ENCODE measurements around the gene EYA2.

The EYA2 gene

DNA sequence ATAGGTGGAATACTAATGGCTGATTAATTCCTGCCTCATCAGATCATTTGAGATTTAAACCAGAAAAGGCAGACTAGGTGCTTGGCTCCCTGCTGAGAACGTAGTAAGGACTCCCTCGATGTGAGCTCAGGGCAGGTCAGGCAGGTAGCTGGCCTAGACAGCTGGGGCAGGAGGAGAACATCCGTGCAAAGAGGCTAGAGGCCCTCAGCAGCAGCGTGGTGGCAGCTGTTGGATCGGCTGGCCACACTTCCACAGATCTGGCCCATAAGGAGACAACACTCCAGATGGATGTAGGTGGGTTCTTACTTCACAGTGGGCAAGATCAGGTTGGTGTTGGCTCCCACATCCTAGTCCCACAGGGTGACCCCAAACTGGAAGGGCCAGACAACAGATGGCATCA lies 38.5 kb downstream of the EYA2 start:
- no peak for DNase-seq (ENCODE audit: low spot score)

DNA sequence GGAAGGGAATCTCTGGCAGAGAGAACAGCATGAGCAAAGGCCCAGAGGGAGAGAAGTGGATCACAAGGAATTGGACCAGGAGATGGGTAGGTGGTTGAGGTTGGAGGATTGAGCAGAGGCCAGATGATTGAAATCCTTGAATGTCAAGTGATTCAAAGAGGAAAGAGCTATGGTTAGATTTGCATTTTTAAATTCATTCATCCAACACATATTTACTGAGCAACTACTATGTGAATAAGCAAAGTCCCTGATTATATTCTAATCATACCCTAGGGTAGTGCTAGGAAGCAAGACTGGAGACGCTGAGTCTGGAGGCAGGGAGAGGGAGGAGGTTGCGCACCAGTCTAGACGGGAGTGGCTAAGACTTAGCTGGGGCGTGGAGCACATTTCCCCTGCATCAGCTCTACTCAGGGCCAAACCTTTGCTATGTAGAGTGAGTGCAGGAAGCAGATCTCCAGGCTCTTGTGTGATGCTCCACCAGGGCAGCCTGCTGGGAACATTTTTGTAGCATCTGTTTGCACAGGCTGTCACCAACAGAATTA lies 40.2 kb downstream of the EYA2 start:
- DNase-seq (ENCODE audit: low spot score), result no peak

DNA sequence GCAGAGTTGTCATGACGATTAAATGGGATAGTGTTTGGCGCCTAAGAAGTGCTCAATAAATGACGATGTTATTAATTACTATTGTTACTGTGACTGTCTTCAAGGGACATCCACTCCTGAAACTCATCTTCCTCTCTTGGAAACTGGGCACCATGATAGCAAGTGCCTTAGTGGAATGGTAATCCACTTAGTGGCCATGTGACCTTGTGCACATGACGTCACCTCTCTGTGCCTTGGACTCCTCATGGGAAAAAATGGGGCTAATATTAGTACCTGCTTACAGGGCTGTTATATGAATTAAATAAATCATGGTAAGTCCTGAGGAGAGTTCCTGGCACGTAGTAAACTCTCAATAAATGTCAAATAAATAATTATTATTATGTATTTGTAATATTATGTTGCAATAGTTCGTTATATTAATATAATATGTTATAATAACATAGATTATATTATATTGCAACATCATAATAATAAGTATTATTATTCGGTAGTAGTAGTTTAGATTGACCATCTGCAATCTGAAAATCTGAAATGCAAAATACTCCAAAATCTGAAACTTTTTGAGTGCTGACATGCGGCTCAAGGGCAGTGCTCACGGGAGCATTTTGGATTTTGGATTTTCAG lies 40.9 kb downstream of the EYA2 start:
- no peak for DNase-seq (ENCODE audit: low spot score)

DNA sequence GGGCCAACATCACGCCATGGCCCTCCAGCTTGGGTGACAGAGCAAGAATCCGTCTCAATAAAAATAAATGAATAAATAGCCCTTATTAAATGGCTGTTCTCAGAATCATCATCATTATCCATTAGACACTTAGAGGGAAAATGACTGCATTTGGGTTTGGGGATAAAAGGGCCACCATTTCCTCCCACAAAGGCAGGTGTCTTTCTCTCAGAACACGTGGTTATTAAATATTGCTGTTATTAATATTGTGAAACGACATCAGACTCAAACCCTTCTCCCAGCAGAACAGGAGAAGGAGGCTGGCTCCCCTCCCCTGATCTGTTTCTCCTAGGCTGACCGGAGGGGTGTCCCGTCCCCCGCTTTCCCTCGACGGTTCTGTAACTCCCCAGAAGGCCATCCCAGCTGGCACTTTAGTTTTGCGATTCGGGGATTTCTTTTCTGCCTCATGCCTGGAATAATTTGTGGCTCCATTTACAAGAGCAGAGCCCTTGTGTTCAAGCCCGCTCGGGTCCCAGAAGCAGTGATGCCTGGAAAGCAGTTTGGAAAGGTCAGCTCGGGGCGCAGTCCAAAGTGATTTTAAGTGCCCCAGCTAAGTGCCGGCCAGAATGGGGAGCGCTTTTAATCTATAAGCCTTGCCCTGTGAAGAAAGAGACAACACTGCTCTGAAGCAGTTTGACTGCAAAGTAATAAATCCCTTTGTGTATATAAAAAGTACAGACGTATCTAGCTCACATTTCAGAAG lies 41.9 kb downstream of the EYA2 start:
- no peak for DNase-seq (ENCODE audit: low spot score)

DNA sequence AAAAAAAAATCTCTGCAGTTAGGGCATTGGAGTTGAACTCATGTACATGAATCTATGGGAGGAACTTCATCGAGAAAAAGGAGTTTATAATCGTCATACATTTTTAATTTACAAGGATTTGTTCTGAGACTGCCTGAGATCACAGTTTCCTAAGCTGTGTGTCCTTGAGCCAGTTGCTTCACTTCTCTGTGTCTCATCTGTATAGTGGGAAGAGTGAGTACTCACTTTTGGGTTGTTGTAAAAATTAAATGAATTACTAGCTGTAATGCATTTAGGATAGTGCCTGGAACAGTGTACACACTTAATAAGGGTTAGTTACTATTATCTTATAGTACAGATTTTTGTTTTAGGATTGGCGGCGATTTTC lies 42.5 kb downstream of the EYA2 start:
- no peak for DNase-seq (ENCODE audit: low spot score)

DNA sequence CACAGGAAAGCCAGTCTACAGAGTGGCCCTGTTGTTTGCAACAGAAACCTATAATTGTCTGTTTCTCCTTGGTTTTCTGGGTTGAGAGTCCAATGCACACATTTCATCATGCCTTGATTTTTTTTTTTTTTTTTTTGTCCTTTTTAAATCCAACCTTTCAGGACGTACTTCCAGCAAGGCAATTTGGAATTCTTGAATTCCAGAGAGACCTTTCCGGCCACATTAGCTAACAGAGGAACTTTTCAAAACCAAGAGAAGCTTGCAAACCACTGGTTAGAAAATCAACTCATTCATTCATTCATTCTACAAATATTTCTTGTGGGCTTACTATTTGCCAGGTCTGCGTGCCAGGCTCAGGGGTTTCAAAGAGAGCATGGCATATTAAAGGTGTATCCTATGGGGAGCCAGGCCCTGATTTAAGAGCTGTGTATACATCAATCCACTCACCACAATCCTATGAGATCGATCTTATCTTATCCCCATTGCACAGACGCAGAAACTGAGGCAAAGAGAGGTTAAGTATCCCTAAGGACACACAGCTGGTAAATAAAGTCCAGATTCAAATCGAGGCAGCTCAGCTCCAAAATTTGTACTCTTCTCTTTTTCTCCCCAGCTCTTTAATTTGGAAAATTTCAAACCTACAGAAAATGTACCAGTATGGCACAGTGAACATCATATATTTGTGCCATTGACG lies 43.0 kb downstream of the EYA2 start:
- no peak for DNase-seq (ENCODE audit: low spot score)

DNA sequence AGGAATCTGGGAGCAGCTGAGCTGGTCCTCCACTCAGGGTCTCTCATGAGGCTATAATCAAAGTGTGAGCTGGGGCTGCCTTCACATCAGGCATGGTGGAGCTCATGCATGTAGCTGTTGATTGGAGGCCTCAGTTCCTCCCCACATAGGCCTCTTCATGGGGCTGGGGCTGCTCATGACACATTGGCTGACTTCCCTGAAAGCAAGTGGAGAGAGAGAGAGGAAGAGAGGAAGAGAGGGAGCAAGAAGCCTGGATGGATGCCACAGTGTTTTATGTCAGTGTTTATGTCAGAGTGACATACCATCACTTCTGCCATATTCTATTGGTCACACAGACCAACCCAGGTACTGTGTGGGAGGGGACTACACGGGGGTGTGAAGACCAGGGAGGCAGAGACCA lies 43.8 kb downstream of the EYA2 start:
- DNase-seq (ENCODE audit: low spot score), result no peak

DNA sequence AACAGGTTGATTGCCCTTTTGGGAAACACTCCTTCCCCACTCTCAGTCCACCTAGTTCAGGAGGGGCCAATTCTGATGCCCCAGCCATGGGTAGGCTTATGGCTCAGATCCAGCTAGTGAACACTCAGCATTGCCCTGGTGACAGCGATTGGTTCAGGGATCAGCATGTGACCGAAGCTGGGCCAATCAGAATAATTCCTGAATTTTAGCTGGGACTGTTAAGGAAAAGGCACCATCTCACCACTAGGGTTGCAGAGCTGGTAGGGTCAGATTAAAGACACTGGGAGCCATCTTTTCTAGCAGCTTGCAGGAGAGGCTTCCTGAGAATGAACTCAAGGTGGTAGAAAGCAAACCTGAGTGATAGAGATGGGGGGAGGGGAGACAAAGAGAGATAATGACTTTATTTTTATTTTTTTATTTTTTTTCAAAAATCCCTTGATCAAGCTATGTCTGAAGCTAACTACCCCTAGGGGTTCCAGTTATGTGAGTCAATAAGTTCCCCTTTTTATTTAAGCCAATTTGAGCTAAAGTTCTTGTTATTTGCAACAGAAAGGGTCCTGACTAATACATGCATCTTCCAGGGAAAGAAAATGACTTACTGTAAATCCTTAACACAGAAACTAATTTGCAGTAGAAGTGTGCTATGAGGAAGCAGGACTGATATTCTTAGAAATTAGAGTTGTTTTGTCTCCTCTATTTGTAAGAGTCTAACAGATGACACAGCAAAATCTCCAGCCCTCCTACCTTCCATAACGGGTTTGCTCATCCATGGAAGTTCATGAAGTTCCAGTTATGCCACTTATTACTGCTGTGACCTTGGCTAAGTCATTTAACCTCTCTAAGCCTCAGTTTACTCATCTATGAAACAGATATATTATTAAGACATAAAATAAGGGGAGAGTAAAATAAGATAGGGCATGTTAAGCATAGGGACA lies 44.7 kb downstream of the EYA2 start:
- DNase-seq (ENCODE audit: low spot score), result peak; percentile 55

DNA sequence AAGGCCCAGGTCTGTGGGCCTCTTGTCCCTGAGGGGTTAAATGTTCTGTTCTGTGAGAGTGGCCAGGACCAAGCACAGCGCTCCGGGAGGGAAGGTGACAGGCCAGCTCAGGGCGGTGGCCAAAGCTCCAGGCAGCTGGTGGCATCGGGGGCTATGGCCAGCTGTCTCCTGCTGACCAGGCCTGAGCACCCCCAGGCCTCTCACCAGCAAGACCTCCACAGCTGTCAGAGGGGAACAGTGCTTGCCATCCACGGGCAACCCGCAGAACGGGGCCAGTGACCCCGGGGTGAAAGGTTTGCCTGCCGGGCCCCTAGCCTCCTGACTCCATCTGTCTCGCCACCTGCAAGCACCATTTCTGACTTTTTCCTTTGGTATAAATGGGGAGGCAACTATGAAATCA lies 46.0 kb downstream of the EYA2 start:
- DNase-seq (ENCODE audit: low spot score), result no peak

DNA sequence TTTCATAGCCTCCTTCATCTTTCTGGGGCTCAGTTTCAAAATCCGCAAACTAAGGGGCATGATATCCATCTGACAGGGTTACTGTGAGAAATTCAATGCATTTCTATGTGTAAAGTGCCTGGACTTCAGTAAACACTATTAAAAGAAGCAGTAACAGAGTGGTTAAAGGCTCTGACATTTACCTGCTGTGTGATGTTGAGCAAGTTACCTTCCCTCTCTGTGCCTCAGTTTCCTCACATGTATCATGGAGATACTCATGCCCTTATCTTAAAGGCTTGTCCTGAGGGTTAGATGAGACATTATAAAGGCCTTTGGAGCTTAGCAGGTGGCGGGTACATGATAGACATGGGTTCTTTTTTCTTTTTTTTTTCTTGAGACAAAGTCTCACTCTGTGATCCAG lies 46.8 kb downstream of the EYA2 start:
- no peak for DNase-seq (ENCODE audit: low spot score)

DNA sequence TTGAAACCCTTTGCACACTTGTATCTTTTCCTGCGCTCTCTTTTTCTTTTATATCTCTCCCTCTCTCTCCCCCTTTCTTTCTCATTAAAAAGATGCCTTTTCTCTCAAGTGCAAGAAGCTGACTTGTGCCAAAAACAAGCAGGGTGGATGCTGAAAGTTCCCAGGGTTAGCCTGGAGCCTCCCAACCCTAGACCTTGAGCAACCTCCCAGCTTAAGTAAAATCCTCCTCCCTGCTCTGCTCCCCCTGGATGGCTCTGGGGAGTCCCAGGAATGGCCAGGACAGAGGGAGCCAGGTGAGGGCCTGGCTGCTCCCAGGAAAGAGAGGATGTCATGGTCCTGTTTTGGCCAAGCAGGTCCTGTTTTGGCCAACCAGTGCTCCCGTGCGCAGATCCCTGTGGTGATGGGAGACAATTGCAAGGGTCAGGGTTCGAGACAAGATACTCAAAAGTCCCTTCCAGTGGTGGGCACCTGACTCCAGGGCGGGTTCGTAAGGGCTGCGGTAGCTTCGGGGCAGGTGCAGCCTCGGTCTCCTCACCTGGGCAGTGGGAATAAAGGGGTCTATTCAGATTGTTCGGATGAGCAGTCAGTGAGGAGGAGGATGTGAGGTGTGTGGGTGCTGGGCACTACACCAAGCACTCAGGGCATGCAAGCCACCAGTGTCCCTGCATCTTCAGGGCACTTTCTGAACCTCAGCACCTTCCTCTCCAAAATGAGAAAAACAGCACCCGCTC lies 49.4 kb downstream of the EYA2 start:
- DNase-seq (ENCODE audit: low spot score), result no peak

DNA sequence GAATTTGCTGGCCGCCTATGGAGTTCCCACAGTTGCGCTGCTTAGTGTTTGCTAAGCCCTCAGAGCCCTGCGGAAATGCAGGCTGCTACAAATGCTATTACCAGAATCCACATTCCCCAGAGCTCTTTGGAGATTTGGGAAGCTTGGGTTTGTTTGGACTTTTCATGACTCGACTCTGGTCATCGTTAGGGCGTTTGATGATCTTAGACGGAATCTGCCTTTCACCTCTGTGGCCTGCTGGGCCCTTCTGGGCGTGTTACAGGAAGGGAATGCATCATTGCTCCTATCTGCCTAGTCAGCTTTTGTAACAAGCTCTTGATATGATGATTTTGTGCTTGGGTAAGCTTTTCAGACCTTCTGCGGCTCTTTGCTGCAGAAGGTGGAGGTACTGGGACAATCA lies 50.8 kb downstream of the EYA2 start:
- no peak for DNase-seq (ENCODE audit: low spot score)

DNA sequence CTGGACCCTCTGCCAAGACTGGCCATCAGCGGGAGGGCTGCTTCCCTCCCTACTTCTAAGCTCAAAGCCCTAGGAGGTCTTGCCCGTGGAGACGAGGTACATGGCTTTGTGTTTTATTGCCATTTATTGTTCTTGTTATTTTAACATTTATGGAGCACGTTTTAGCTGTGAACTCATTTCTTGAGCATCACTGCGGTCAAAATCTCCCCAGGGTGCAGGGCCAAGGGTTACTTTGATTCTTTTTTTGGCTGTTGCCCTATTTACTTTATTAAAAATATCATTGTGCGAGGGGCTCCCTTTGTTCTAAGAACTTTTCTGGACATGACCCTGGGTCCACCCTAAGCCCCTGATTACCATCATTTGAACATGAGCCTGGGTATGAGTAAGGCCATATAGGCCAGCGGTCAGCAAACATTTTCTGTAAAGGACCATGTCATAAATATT lies 51.6 kb downstream of the EYA2 start:
- DNase-seq (ENCODE audit: low spot score), result no peak

DNA sequence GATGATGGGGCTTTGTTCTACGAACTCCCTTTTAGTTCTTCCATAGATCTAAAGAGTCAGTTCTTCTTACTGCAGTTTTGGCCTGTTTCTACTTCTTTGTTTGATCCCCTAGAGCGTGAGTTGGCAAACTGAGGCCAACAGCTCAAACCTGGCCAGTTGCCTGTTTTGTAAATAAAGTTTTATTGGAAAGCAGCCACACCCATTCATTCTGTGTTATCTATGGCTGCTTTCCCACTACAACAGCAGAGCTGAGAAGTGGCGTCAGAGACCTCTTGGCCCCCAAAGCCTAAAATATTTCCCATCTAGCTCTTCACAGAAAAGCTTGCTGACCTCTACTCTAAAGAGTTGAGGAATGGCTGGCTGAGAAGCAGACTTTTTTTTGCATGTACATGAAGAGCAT lies 52.2 kb downstream of the EYA2 start:
- DNase-seq (ENCODE audit: low spot score), result no peak

DNA sequence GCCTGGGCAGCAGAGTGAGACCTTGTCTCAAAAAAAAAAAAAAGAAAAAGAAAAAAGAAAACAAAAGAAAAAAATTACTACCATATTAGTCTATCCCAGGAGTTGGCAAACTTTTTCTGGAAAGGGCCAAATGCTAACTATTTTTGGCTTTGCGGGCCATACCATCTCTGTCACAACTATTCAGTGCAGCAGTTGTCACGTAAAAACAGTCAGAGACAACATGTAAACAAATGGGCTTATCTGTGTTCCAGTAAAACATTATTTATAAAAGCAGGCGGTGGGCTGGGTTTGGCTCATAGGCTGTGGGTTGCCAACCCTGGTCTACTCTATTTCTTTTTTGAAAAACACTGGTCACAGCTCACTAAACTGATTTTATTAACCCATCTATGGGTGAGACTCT lies 53.4 kb downstream of the EYA2 start:
- no peak for DNase-seq (ENCODE audit: low spot score)

DNA sequence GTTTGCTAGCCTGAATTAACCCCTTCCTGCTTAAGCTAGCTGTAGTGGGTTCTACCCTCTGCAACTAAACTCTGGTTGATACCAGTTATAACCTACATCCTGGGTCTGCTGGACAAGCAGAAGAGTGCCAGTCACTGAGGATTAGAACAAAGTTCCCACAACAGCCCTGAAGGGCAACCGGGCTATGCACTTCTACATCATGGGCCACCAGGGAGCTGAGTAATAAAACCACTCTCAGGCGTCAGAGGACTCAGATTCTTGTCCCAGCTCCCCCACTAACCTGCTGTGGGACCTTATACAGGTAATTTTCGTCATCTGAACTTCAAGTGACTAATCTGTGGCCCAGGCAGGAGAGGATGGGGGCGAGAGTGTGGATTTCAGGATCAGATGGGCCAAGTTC lies 56.8 kb downstream of the EYA2 start:
- DNase-seq (ENCODE audit: low spot score), result no peak

DNA sequence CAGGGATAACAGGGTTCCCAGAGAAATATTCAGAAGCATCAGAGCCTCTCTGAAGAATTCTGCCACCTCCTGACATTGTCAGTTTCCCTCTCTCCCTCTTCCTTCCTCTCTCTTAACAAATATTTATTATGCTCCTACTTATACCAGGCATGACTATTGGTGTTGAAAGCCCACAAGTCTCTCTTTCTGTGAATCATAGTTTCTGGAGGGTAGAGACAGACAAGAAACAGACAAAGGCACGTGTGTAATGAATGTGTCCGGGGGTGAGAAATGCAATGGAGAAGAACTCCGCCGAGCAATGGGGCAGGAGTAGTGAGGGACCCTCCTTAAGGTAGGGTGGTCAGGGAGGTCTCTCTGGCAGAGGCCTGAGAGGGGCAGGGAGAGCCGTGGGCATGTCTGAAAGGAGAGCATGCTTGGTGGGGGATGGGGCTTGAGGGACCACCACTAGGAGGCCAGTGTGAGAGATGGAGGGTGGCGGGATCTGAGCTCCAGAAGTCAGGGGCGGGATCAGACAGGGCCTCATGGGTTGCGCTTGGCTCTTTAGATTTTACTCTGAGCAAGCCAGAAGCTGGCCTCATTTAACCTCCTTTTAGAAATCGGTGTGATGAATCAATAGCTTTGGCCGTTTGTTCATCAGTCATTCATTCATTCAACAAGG lies 57.3 kb downstream of the EYA2 start:
- DNase-seq (ENCODE audit: low spot score), result no peak

DNA sequence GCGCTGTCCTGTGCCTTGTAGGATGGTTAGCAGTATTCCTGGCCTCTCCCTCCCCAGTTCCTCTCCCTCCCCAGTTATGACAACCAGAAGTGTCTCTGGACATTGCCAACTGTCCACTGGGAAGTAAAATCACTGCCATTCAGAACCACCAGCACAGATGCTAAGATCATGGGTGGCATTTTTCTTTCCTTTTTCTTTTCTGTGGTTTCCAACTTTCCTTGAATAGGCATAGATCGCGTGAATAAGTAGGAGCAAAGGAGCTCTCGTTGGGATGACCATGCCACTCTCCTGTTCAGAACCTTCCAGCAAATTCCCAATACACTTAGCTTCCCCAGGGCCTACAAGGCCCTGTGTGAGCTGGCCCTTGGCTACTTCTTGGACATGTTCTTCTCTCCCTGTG lies 59.0 kb downstream of the EYA2 start:
- no peak for DNase-seq (ENCODE audit: low spot score)

DNA sequence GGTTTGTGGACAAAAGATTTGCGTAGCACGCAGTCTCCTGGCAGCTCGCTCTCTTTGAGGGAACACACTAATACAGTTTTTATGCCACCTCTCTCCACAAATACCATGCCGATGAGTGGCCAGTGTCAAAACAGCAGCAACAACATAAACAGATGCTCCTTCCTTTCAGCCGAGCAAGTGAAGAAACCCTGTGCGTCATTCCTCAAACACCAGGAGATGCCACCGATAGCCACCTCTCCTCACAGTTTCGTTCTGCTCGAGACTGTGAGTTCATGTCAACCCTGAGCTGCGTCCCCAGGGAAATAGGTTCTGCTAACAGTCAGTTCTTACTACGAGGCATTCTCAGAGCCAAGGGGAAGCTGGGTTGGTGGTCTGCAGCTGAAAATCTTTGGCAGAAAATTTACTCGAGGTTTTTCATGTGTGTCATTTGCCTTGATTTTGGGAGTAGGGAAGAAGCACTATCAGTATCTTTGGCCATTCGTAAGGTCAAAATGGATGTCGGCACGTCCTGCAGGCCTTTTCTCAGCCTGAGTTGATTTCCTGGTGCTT lies 59.9 kb downstream of the EYA2 start:
- no peak for DNase-seq (ENCODE audit: low spot score)

Measured in COLO829 (cell line).